Esophagus squamous epithelium (tissue), 4 donors: ENCODE measurements around the gene NCOR1.

Experiments used
- CTCF ChIP-seq, 6 experiments: fragments of 450-650 bp in 4 of 6; fragments of 200-600 bp in 2 of 6; sonication (generic) in 2 of 6; IDR thresholded peaks; one replicate each; pipeline ENCODE4 v1.5.1; 2016 to 2019; ENCODE audit warnings: antibody characterized with exemption in 6 of 6, mild to moderate bottlenecking in 4 of 6, moderate library complexity in 4 of 6
- POLR2A ChIP-seq, 4 donors: fragments of 450-650 bp; IDR thresholded peaks; one replicate each; pipeline ENCODE4 v1.6.1; 2017; ENCODE audit warnings: antibody characterized with exemption in 4 of 4, mild to moderate bottlenecking in 4 of 4, moderate library complexity in 3 of 4

GRCh38 chr17:16197276-16197675 is 18.1 kb downstream of the NCOR1 start:
- TF ChIP-seq CTCF (IDR thresholded peaks at IDR 0.05) (no peak), POLR2A (IDR thresholded peaks at IDR 0.05) (no peak)
